ENCODE results near the gene ZNF780A.
"Not testable (repeated sequence)": the region's sequence is repeated elsewhere in the genome, so short reads cannot be mapped to it uniquely, and the experiment has no call there.

The ZNF780A gene

GRCh38 chr19:40090241-40091204, at the start of gene ZNF780A:
ZNF780A (minus strand) TSS chr19:40090943; CDS start chr19:40084753, 6,190 bp downstream.
- DNase-seq = peak; percentile 87

- no peak for DNase-seq
These were observed 49.0 kb upstream of the ZNF780A start for GRCh38 chr19:40139533-40140287.

- no peak for DNase-seq
These were observed 46.1 kb upstream of the ZNF780A start for GRCh38 chr19:40136818-40137217.

- DNase-seq = no peak
These were observed 44.1 kb upstream of the ZNF780A start for GRCh38 chr19:40134866-40135265.

- no peak for DNase-seq
These were observed 42.7 kb upstream of the ZNF780A start for GRCh38 chr19:40133491-40133890.

GRCh38 chr19:40130013-40130412, 39.3 kb upstream of the ZNF780A start:
- DNase-seq = no peak

GRCh38 chr19:40129425-40129824, 38.7 kb upstream of the ZNF780A start:
- no peak for DNase-seq

- DNase-seq = no peak
These were observed 38.2 kb upstream of the ZNF780A start for GRCh38 chr19:40128991-40129390.

GRCh38 chr19:40119380-40119779, 28.6 kb upstream of the ZNF780A start:
- DNase-seq = no peak

- not testable (repeated sequence) for DNase-seq
These were observed 27.9 kb upstream of the ZNF780A start for GRCh38 chr19:40118638-40119037.

- DNase-seq = no peak
These were observed 25.3 kb upstream of the ZNF780A start for GRCh38 chr19:40116075-40116474.

GRCh38 chr19:40114119-40114518, 23.4 kb upstream of the ZNF780A start:
- not testable (repeated sequence) for DNase-seq

- DNase-seq = not testable (repeated sequence)
These were observed 21.5 kb upstream of the ZNF780A start for GRCh38 chr19:40112271-40112670.

GRCh38 chr19:40110570-40110969, 19.8 kb upstream of the ZNF780A start:
- no peak for DNase-seq

GRCh38 chr19:40104754-40105153, 14.0 kb upstream of the ZNF780A start:
- DNase-seq = no peak

- DNase-seq = no peak
These were observed 12.9 kb upstream of the ZNF780A start for GRCh38 chr19:40103600-40103999.

- no peak for DNase-seq
These were observed 11.1 kb upstream of the ZNF780A start for GRCh38 chr19:40101813-40102212.

GRCh38 chr19:40093416-40093815, 2.7 kb upstream of the ZNF780A start:
- no peak for DNase-seq

- no peak for DNase-seq
These were observed 724 bp upstream of the ZNF780A start for GRCh38 chr19:40091205-40092129.

- peak; percentile 20 for DNase-seq
These were observed 1.3 kb downstream of the ZNF780A start for GRCh38 chr19:40089462-40089861.

GRCh38 chr19:40088299-40089047, 2.3 kb downstream of the ZNF780A start:
- no peak for DNase-seq

GRCh38 chr19:40084948-40085347, 5.8 kb downstream of the ZNF780A start:
- DNase-seq = no peak

All from right hindlimb (tissue), 1 donor.